ENCODE data around the gene RARS1.

RARS1 gene

GRCh38 chr5:168529374-168530234, 43.3 kb downstream of the RARS1 start:
- H3K4me1 ChIP-seq (ENCODE audit: control insufficient read depth, low read length): no peaks in the 10 kb centered on the region
- TF ChIP-seq EZH2phosphoT487 (IDR thresholded peaks at IDR 0.05; ENCODE audit: borderline replicate concordance, low read length) (no peak), CTCF (IDR thresholded peaks at IDR 0.05; ENCODE audit: low read depth, low read length, poor library complexity, severe bottlenecking) (no peak)
- no peak overlapping the region for H3K27ac ChIP-seq (ENCODE audit: low read depth, low read length)
- no peak overlapping the region for H3K4me3 ChIP-seq (ENCODE audit: low read length)
- H3K4me2 ChIP-seq (ENCODE audit: low read length): no peak overlapping the region
- H3K27me3 ChIP-seq (ENCODE audit: control insufficient read depth, low read length): no peaks in the 10 kb centered on the region
- H3F3A ChIP-seq (ENCODE audit: control insufficient read depth, insufficient read depth): no peaks in the 10 kb centered on the region
- H3K79me2 ChIP-seq (ENCODE audit: control insufficient read depth, low read length): no peaks in the 10 kb centered on the region
- H4K20me1 ChIP-seq (ENCODE audit: control insufficient read depth, insufficient read depth, low read depth, low read length): no peaks in the 10 kb centered on the region
- no peaks in the 10 kb centered on the region; the same call in 1 of the 2 replicates for H3K9me3 ChIP-seq (ENCODE audit: control insufficient read depth, insufficient read depth, low read length)
- H3K36me3 ChIP-seq (ENCODE audit: control insufficient read depth, low read length): no peaks in the 10 kb centered on the region
- no peaks in the 10 kb centered on the region for H3K9me2 ChIP-seq (replicated peaks; ENCODE audit: control insufficient read depth, low read length)

GRCh38 chr5:168530621-168531150, 44.4 kb downstream of the RARS1 start:
- Histone ChIP-seq H3K4me2 (ENCODE audit: low read length) (no peak overlapping the region), H3F3A (ENCODE audit: control insufficient read depth, insufficient read depth) (no peaks in the 10 kb centered on the region), H3K9me3 (ENCODE audit: control insufficient read depth, insufficient read depth, low read length) (no peaks in the 10 kb centered on the region; the same call in 1 of the 2 replicates), H3K36me3 (ENCODE audit: control insufficient read depth, low read length) (no peaks in the 10 kb centered on the region), H4K20me1 (ENCODE audit: control insufficient read depth, insufficient read depth, low read depth, low read length) (no peaks in the 10 kb centered on the region), H3K4me1 (ENCODE audit: control insufficient read depth, low read length) (no peaks in the 10 kb centered on the region), H3K27me3 (ENCODE audit: control insufficient read depth, low read length) (no peaks in the 10 kb centered on the region), H3K79me2 (ENCODE audit: control insufficient read depth, low read length) (no peaks in the 10 kb centered on the region), H3K27ac (ENCODE audit: low read depth, low read length) (no peak overlapping the region), H3K9me2 (replicated peaks; ENCODE audit: control insufficient read depth, low read length) (no peaks in the 10 kb centered on the region), H3K4me3 (ENCODE audit: low read length) (no peak overlapping the region)
- TF ChIP-seq CTCF (IDR thresholded peaks at IDR 0.05; ENCODE audit: low read depth, low read length, poor library complexity, severe bottlenecking) (no peak), EZH2phosphoT487 (IDR thresholded peaks at IDR 0.05; ENCODE audit: borderline replicate concordance, low read length) (no peak)

GRCh38 chr5:168531191-168531590, 44.9 kb downstream of the RARS1 start:
- Histone ChIP-seq H3K9me2 (replicated peaks; ENCODE audit: control insufficient read depth, low read length) (no peaks in the 10 kb centered on the region), H3K4me1 (ENCODE audit: control insufficient read depth, low read length) (no peaks in the 10 kb centered on the region), H4K20me1 (ENCODE audit: control insufficient read depth, insufficient read depth, low read depth, low read length) (no peaks in the 10 kb centered on the region), H3K4me2 (ENCODE audit: low read length) (no peak overlapping the region), H3K27me3 (ENCODE audit: control insufficient read depth, low read length) (no peaks in the 10 kb centered on the region), H3K9me3 (ENCODE audit: control insufficient read depth, insufficient read depth, low read length) (no peaks in the 10 kb centered on the region; the same call in 1 of the 2 replicates), H3F3A (ENCODE audit: control insufficient read depth, insufficient read depth) (no peaks in the 10 kb centered on the region), H3K4me3 (ENCODE audit: low read length) (no peak overlapping the region), H3K36me3 (ENCODE audit: control insufficient read depth, low read length) (no peaks in the 10 kb centered on the region), H3K79me2 (ENCODE audit: control insufficient read depth, low read length) (no peaks in the 10 kb centered on the region), H3K27ac (ENCODE audit: low read depth, low read length) (no peak overlapping the region)
- TF ChIP-seq CTCF (IDR thresholded peaks at IDR 0.05; ENCODE audit: low read depth, low read length, poor library complexity, severe bottlenecking) (no peak), EZH2phosphoT487 (IDR thresholded peaks at IDR 0.05; ENCODE audit: borderline replicate concordance, low read length) (no peak)
